Measurements from ENCODE around the gene WBP2. TPM values are rescaled to one million over a fixed set of nuclear protein-coding genes. Genes with fewer than 3 reads are reported as not detected.

The WBP2 gene
- total and polyA plus RNA-seq, 2 of the 8 experiments (the other 6 are each of a cell fraction or from before 2014, with no cell fraction given): 48.2 to 71.2 TPM

GRCh38 chr17:75850928-75851692, 4.0 kb downstream of the WBP2 start (continued):
- TF ChIP-seq ATF2 (IDR thresholded peaks at IDR 0.05; ENCODE audit: low read length): no peak
- no peak for TF ChIP-seq USF2 (IDR thresholded peaks at IDR 0.05; ENCODE audit: low read length)
